Measurements from ENCODE around the gene C19orf12. TPM values are rescaled to one million over a fixed set of nuclear protein-coding genes. Genes with fewer than 3 reads are reported as not detected.
A peak's percentile ranks its signal among the peaks of the same experiment; 100 is the strongest.

C19orf12 gene
- total and polyA plus RNA-seq, 2 of the 13 experiments (the other 11 are each of a cell fraction or from before 2014, with no cell fraction given) = 17.7 to 34.4 TPM

GRCh38 chr19:29714953-29715700, at the start of gene C19orf12 (continued):
- TF ChIP-seq ZNF407 (CRISPR knock-in tag; IDR thresholded peaks at IDR 0.05; ENCODE audit: not compliant biosample characterization) (no peak), ZNF777 (CRISPR knock-in tag; IDR thresholded peaks at IDR 0.05) (no peak), ZNF598 (CRISPR knock-in tag; IDR thresholded peaks at IDR 0.05; ENCODE audit: borderline replicate concordance) (no peak), ZNF704 (CRISPR knock-in tag; IDR thresholded peaks at IDR 0.05; ENCODE audit: borderline replicate concordance) (0 out of 2 replicates have a peak, but pooled peaks have one; percentile 36), PHF20 (CRISPR knock-in tag; IDR thresholded peaks at IDR 0.05) (peak; percentile 65), NFIC (IDR thresholded peaks at IDR 0.05; ENCODE audit: low read length) (no peak), SNAPC5 (CRISPR knock-in tag; IDR thresholded peaks at IDR 0.05; ENCODE audit: borderline replicate concordance) (no peak), CAMTA2 (CRISPR knock-in tag; IDR thresholded peaks at IDR 0.05; ENCODE audit: borderline replicate concordance) (no peak), ATF7-NPFF (CRISPR knock-in tag; IDR thresholded peaks at IDR 0.05; ENCODE audit: low read depth) (peak; percentile 46; the same call in 1 of the 2 replicates), ZNF18 (CRISPR knock-in tag; IDR thresholded peaks at IDR 0.05; ENCODE audit: insufficient replicate concordance) (no peak), GTF3A (CRISPR knock-in tag; conservative IDR thresholded peaks at IDR 0.05) (no peak), CSRNP2 (CRISPR knock-in tag; conservative IDR thresholded peaks at IDR 0.05; ENCODE audit: low read depth) (no peak), ZNF746 (CRISPR knock-in tag; IDR thresholded peaks at IDR 0.05) (0 out of 2 replicates have a peak, but pooled peaks have one; percentile 62), MEIS1 (CRISPR knock-in tag; IDR thresholded peaks at IDR 0.05; ENCODE audit: borderline replicate concordance) (no peak), GATAD1 (CRISPR knock-in tag; IDR thresholded peaks at IDR 0.05) (peak; percentile 40; the same call in 1 of the 2 replicates)
